Renal pelvis (tissue), 4 donors: ENCODE measurements around the gene AGXT2. TPM values are rescaled to one million over a fixed set of nuclear protein-coding genes. Genes with fewer than 3 reads are reported as not detected.
"Not testable (repeated sequence)": the region's sequence is repeated elsewhere in the genome, so short reads cannot be mapped to it uniquely, and the experiment has no call there.

Source experiments
- DNase-seq: peaks from one replicate; pipeline ENCODE4 v3.0.0-alpha.2; 2013
- polyA plus RNA-seq, 3 donors: library from polyadenylated mRNA; unstranded; fragments of 120-200 nt; gene quantifications; one replicate each; pipeline ENCODE4 v1.2.1, GENCODE V29; 2013; ENCODE audit not compliant: insufficient read length in 3 of 3

The AGXT2 gene
- polyA plus RNA-seq, 3 donors, result 26.9 to 60.3 (median 55.8) TPM

- DNase-seq, result no peak
These were observed 69.1 kb downstream of the AGXT2 start for GRCh38 chr5:34978681-34979080.

- peak; percentile 22 for DNase-seq
These were observed 69.7 kb downstream of the AGXT2 start for GRCh38 chr5:34977934-34978613.

GRCh38 chr5:34976347-34976746 lies 71.4 kb downstream of the AGXT2 start:
- DNase-seq, result no peak

- not testable (repeated sequence) for DNase-seq
These were observed 76.1 kb downstream of the AGXT2 start for GRCh38 chr5:34971655-34972054.

- DNase-seq, result no peak
These were observed 77.2 kb downstream of the AGXT2 start for GRCh38 chr5:34970552-34970951.

- no peak for DNase-seq
These were observed 79.5 kb downstream of the AGXT2 start for GRCh38 chr5:34968258-34968657.

- DNase-seq, result no peak
These were observed 80.2 kb downstream of the AGXT2 start for GRCh38 chr5:34967540-34967939.

- no peak for DNase-seq
These were observed 88.4 kb downstream of the AGXT2 start for GRCh38 chr5:34959323-34959722.

- DNase-seq, result peak; percentile 24
These were observed 89.7 kb downstream of the AGXT2 start for GRCh38 chr5:34957857-34958690.

- DNase-seq, result no peak
These were observed 90.4 kb downstream of the AGXT2 start for GRCh38 chr5:34957321-34957720.

Other genes starting within 250 kb of the AGXT2 start
- 1 to 10 TPM; 2.6 to 4.8 (median 4.6) TPM for gene TTC23L, start 208.8 kb downstream of the AGXT2 start, polyA plus RNA-seq
- gene RAD1, start 132.4 kb downstream of the AGXT2 start, polyA plus RNA-seq, result 10 to 100 TPM; 28.9 to 38.5 (median 34.3) TPM
- 10 to 100 TPM; 47.7 to 51.6 (median 48.8) TPM for gene BRIX1, start 132.2 kb downstream of the AGXT2 start, polyA plus RNA-seq
- gene DNAJC21, start 118.4 kb downstream of the AGXT2 start, polyA plus RNA-seq, result 10 to 100 TPM; 67.9 to 77.1 (median 73.0) TPM
- gene PRLR, start 182.5 kb upstream of the AGXT2 start, polyA plus RNA-seq, result 10 to 100 TPM; 27.5 to 56.4 (median 49.0) TPM